Chondrocyte (in vitro differentiated cells): ENCODE results near the gene GOLGA6L10. TPM values are rescaled to one million over a fixed set of nuclear protein-coding genes. Genes with fewer than 3 reads are reported as not detected.
"Not testable (repeated sequence)": the region's sequence is repeated elsewhere in the genome, so short reads cannot be mapped to it uniquely, and the experiment has no call there.

ENCODE experiments used
- DNase-seq: peaks from one replicate; pipeline ENCODE4 v3.0.0; 2021; ENCODE audit warnings: mixed read lengths, low spot score
- H3K27ac Mint-ChIP-seq: one replicate; pipeline ENCODE4 v1.8.0; 2021; ENCODE audit warnings: mild to moderate bottlenecking, moderate library complexity, mixed read lengths; ENCODE audit not compliant: unreplicated experiment
- H3K27me3 Mint-ChIP-seq: 2 replicates; pipeline ENCODE4 v1.8.0; 2021; ENCODE audit warnings: low read depth, mixed read lengths
- H3K36me3 Mint-ChIP-seq: 2 replicates; pipeline ENCODE4 v1.8.0; 2021; ENCODE audit warnings: low read depth, mixed read lengths
- H3K4me1 Mint-ChIP-seq: 2 replicates; pipeline ENCODE4 v1.8.0; 2021; ENCODE audit warnings: low read depth, mild to moderate bottlenecking, mixed read lengths
- H3K4me3 Mint-ChIP-seq: one replicate; pipeline ENCODE4 v1.8.0; 2021; ENCODE audit warnings: mild to moderate bottlenecking, moderate library complexity, mixed read lengths; ENCODE audit not compliant: unreplicated experiment
- H3K9me3 Mint-ChIP-seq: 2 replicates; pipeline ENCODE4 v1.8.0; 2021; ENCODE audit warnings: low read depth, mixed read lengths
- CTCF ChIP-seq: fragments of 200-600 bp; sonication (generic); IDR thresholded peaks from 2 replicates; pipeline ENCODE4 v1.5.0; 2021; ENCODE audit warnings: antibody characterized with exemption, mild to moderate bottlenecking, moderate library complexity
- total RNA-seq: library from RNA; stranded (reverse); gene quantifications from 3 replicates; pipeline ENCODE4 v1.2.1, GENCODE V29; 2021

The GOLGA6L10 gene
- total RNA-seq, 1 donor from 2014 or later: 2.0 TPM

- not testable (repeated sequence) for H3K36me3 Mint-ChIP-seq, H3K4me1 Mint-ChIP-seq, DNase-seq, H3K27me3 Mint-ChIP-seq, H3K27ac Mint-ChIP-seq, H3K9me3 Mint-ChIP-seq, H3K4me3 Mint-ChIP-seq
Observed at GRCh38 chr15:82347645-82348044, 1.6 kb downstream of the GOLGA6L10 start.

- H3K27me3 Mint-ChIP-seq, H3K27ac Mint-ChIP-seq, H3K36me3 Mint-ChIP-seq, H3K9me3 Mint-ChIP-seq, H3K4me3 Mint-ChIP-seq, H3K4me1 Mint-ChIP-seq: not testable (repeated sequence)
- peak; percentile 79 for DNase-seq
Observed at GRCh38 chr15:82345176-82345575, 4.1 kb downstream of the GOLGA6L10 start.

GRCh38 chr15:82344421-82344820 is 4.9 kb downstream of the GOLGA6L10 start:
- not testable (repeated sequence) for H3K9me3 Mint-ChIP-seq, H3K36me3 Mint-ChIP-seq, H3K4me1 Mint-ChIP-seq, H3K27me3 Mint-ChIP-seq, H3K27ac Mint-ChIP-seq, H3K4me3 Mint-ChIP-seq
- DNase-seq: peak; percentile 49

GRCh38 chr15:82343851-82344250 is 5.4 kb downstream of the GOLGA6L10 start:
- H3K27me3 Mint-ChIP-seq, H3K4me1 Mint-ChIP-seq, H3K9me3 Mint-ChIP-seq, H3K4me3 Mint-ChIP-seq, H3K27ac Mint-ChIP-seq, H3K36me3 Mint-ChIP-seq: not testable (repeated sequence)
- DNase-seq: peak; percentile 61

GRCh38 chr15:82342632-82343374 is 6.5 kb downstream of the GOLGA6L10 start:
- H3K9me3 Mint-ChIP-seq, H3K4me1 Mint-ChIP-seq, H3K27me3 Mint-ChIP-seq, H3K4me3 Mint-ChIP-seq, H3K27ac Mint-ChIP-seq, H3K36me3 Mint-ChIP-seq: not testable (repeated sequence)
- DNase-seq: peak; percentile 88
- peak; percentile 72 for TF ChIP-seq CTCF

GRCh38 chr15:82338573-82338972 is 10.7 kb downstream of the GOLGA6L10 start:
- not testable (repeated sequence) for H3K4me1 Mint-ChIP-seq, H3K27me3 Mint-ChIP-seq, H3K9me3 Mint-ChIP-seq, H3K27ac Mint-ChIP-seq, H3K4me3 Mint-ChIP-seq, H3K36me3 Mint-ChIP-seq
- peak; percentile 49 for DNase-seq

- peak; percentile 57 for DNase-seq
- not testable (repeated sequence) for H3K9me3 Mint-ChIP-seq, H3K27ac Mint-ChIP-seq, H3K36me3 Mint-ChIP-seq, H3K4me3 Mint-ChIP-seq, H3K27me3 Mint-ChIP-seq, H3K4me1 Mint-ChIP-seq
Observed at GRCh38 chr15:82338053-82338452, 11.2 kb downstream of the GOLGA6L10 start.

GRCh38 chr15:82337051-82337450 is 12.2 kb downstream of the GOLGA6L10 start:
- not testable (repeated sequence) for H3K27ac Mint-ChIP-seq

GRCh38 chr15:82336180-82336647 is 13.1 kb downstream of the GOLGA6L10 start:
- peak overlapping the region; percentile 65 for H3K27ac Mint-ChIP-seq
- H3K27me3 Mint-ChIP-seq, H3K4me3 Mint-ChIP-seq, H3K4me1 Mint-ChIP-seq, H3K36me3 Mint-ChIP-seq, H3K9me3 Mint-ChIP-seq: not testable (repeated sequence)
- DNase-seq: peak; percentile 49

More at GRCh38 chr15:82337051-82337450, 12.2 kb downstream of the GOLGA6L10 start:
- not testable (repeated sequence) for H3K4me1 Mint-ChIP-seq, H3K36me3 Mint-ChIP-seq, H3K27me3 Mint-ChIP-seq, H3K4me3 Mint-ChIP-seq, H3K9me3 Mint-ChIP-seq
- DNase-seq: peak; percentile 32

GRCh38 chr15:82335006-82335405 is 14.3 kb downstream of the GOLGA6L10 start:
- H3K36me3 Mint-ChIP-seq, H3K27me3 Mint-ChIP-seq, H3K4me1 Mint-ChIP-seq, H3K4me3 Mint-ChIP-seq, H3K27ac Mint-ChIP-seq, H3K9me3 Mint-ChIP-seq: not testable (repeated sequence)
- peak; percentile 36 for DNase-seq

GRCh38 chr15:82334554-82334932 is 14.7 kb downstream of the GOLGA6L10 start:
- not testable (repeated sequence) for H3K27me3 Mint-ChIP-seq, H3K36me3 Mint-ChIP-seq, H3K4me1 Mint-ChIP-seq, H3K9me3 Mint-ChIP-seq, H3K27ac Mint-ChIP-seq, H3K4me3 Mint-ChIP-seq
- DNase-seq: peak; percentile 28
